ENCODE results near the gene FAM20C.

FAM20C gene

DNA sequence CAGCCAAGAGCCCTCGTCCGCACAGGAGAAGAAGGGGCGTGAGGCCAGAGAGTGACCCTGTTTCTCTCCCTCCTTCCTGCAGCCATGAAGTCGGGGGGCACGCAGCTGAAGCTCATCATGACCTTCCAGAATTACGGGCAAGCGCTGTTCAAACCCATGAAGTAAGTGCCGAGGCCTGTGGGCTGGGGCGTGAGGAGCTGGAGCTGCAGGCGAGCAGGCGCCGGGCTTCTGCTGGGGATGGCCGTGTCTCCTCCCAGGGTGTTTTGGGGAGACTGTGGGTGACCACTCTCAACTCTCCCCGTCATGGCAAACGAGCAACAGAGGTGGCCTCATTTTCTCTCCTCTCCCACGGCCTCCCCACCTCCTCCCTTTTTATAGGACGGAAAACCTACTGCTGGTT lies 16.4 kb downstream of the FAM20C start:
- Histone ChIP-seq H3K4me1 (ENCODE audit: insufficient read depth, low read length) (no peaks in the 10 kb centered on the region), H3K9me3 (ENCODE audit: low read length) (peaks cover 7% of the 10 kb centered on the region), H3K36me3 (ENCODE audit: insufficient read depth, low read length) (no peaks in the 10 kb centered on the region), H2AFZ (ENCODE audit: low read depth, low read length) (no peak overlapping the region), H3K4me3 (ENCODE audit: low read length) (no peak overlapping the region), H3K27me3 (ENCODE audit: insufficient read depth, low read length) (no peaks in the 10 kb centered on the region)

DNA sequence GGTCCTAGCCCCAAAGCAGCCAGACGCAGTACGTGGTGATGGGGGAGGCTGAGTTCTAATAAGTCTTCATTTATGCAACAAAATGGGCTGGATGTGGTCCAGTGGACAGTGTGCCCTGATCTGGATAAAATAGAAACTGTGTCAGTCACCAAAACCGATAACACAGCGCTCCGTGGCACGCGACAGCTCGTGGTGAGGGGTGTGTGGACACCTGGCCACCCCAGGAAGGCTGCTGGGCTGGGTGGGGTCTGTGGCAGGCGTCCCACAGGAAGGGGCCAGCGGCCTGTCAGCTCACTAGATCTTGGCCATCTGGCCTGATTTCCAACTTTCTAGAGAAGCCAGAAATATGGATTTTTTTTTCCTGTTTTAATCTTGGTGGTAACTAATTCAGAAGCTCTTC lies 17.0 kb downstream of the FAM20C start:
- Histone ChIP-seq H3K27me3 (ENCODE audit: insufficient read depth, low read length) (no peaks in the 10 kb centered on the region), H3K9me3 (ENCODE audit: low read length) (peaks cover 7% of the 10 kb centered on the region), H3K36me3 (ENCODE audit: insufficient read depth, low read length) (no peaks in the 10 kb centered on the region), H2AFZ (ENCODE audit: low read depth, low read length) (no peak overlapping the region), H3K4me1 (ENCODE audit: insufficient read depth, low read length) (no peaks in the 10 kb centered on the region), H3K4me3 (ENCODE audit: low read length) (no peak overlapping the region)

DNA sequence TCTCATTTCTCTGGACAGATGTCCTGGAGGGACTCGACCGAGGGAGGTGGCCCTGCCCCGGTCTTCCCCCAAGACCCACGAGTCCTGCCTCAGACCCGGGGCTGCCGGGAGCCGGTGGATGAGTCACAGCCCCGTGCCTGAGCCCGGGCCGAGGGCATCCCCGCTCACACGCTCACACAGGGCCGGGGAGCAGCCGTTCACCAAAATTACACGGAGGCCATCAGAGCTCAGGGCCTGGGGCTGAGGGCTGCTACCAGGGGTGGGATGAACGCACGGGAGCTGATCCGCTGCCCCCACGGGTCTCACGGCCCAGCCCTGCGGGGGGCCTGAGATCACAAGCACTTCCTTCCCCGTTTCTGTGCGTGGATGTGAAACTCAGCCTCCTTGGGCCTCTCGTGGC lies 17.5 kb downstream of the FAM20C start:
- Histone ChIP-seq H3K4me1 (ENCODE audit: insufficient read depth, low read length) (no peaks in the 10 kb centered on the region), H3K9me3 (ENCODE audit: low read length) (peaks cover 7% of the 10 kb centered on the region), H2AFZ (ENCODE audit: low read depth, low read length) (no peak overlapping the region), H3K4me3 (ENCODE audit: low read length) (no peak overlapping the region), H3K27me3 (ENCODE audit: insufficient read depth, low read length) (no peaks in the 10 kb centered on the region), H3K36me3 (ENCODE audit: insufficient read depth, low read length) (no peaks in the 10 kb centered on the region)

DNA sequence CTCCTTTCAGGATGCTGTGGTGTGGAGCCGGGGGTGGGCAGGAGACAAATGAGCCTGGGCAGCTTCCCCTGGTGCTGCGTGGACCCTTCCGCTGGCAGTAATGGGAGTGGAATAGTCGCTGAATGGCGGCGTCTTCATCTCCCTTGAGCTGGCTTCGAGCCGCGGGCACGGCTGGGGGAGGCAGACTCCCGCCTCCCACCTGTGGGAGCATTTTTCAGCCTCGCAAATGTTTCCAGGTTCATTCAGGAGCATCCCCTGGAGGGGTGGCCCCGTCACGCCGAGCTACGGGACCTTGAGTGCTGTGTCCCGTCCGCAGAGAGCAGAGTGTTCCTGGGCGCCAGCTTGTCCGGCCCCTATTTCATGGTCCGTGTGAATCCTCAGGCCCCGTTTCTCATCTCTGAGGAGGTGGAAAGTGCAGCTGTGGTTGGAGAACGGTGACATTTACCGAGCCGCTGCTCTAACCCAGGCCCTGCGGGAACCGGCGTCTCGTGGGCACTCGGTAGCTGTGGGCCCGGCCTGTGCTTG lies 18.1 kb downstream of the FAM20C start:
- H3K9me3 ChIP-seq (ENCODE audit: low read length), result peaks cover 5% of the 10 kb centered on the region
- no peaks in the 10 kb centered on the region for H3K36me3 ChIP-seq (ENCODE audit: insufficient read depth, low read length)
- no peaks in the 10 kb centered on the region for H3K27me3 ChIP-seq (ENCODE audit: insufficient read depth, low read length)
- H3K4me3 ChIP-seq (ENCODE audit: low read length), result no peak overlapping the region
- H3K4me1 ChIP-seq (ENCODE audit: insufficient read depth, low read length), result no peaks in the 10 kb centered on the region
- no peak overlapping the region for H2AFZ ChIP-seq (ENCODE audit: low read depth, low read length)

DNA sequence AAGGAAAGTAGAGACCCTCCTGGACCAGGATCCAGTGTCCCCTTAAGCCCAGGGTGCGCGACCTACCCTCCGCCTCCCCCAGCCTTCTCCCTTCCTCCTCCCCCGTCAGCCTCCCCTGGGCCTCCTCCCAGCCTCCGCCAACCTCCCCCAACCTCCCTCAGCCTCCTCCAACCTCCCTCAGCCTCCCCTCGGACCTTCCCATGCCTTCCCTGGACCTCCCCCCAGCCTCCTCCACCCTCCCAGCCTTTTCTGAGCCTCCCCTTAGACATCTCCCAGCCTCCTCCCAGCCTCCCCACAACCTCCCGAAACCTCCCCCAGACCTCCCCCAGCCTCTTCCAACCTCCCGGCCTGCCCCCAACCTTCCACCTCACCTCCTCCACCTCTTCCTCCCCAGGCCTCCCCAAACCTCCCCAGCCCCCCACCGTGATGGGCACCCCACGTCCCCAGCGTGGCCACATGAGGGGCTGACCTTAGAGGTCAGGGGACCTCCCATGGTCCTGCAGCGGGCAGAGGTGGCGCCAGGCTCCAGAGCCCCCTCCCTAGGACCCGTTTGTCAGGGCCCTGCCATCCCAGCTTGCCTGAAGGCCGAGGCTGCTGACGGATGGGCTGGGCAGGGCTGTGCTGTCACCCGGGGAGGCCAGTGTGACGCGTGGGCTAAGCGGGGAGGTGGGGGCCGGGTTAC lies 18.8 kb downstream of the FAM20C start:
- Histone ChIP-seq H3K4me1 (ENCODE audit: insufficient read depth, low read length) (no peaks in the 10 kb centered on the region), H2AFZ (ENCODE audit: low read depth, low read length) (no peak overlapping the region), H3K9me3 (ENCODE audit: low read length) (peaks cover 5% of the 10 kb centered on the region), H3K27me3 (ENCODE audit: insufficient read depth, low read length) (no peaks in the 10 kb centered on the region), H3K4me3 (ENCODE audit: low read length) (no peak overlapping the region), H3K36me3 (ENCODE audit: insufficient read depth, low read length) (no peaks in the 10 kb centered on the region)

DNA sequence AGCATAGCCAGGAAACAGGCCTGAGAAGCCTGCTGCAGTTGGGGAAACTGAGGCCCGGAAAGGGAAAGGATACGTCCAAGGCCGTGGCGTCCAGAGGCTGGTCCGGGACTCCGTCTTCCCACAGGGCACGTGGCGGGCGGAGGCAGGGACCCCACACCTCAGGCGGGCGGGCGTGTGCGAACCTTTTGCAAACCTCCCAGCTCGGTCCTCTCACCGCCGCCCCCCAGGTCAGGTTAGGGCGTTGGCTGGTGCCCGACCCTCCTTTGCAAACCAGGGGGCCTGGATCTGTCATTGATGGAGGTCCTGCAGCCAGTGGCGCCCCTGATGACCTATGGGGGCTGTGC lies 19.3 kb downstream of the FAM20C start:
- Histone ChIP-seq H3K9me3 (ENCODE audit: low read length) (peaks cover 5% of the 10 kb centered on the region), H3K4me3 (ENCODE audit: low read length) (no peak overlapping the region), H3K36me3 (ENCODE audit: insufficient read depth, low read length) (no peaks in the 10 kb centered on the region), H3K4me1 (ENCODE audit: insufficient read depth, low read length) (no peaks in the 10 kb centered on the region), H3K27me3 (ENCODE audit: insufficient read depth, low read length) (no peaks in the 10 kb centered on the region), H2AFZ (ENCODE audit: low read depth, low read length) (no peak overlapping the region)

DNA sequence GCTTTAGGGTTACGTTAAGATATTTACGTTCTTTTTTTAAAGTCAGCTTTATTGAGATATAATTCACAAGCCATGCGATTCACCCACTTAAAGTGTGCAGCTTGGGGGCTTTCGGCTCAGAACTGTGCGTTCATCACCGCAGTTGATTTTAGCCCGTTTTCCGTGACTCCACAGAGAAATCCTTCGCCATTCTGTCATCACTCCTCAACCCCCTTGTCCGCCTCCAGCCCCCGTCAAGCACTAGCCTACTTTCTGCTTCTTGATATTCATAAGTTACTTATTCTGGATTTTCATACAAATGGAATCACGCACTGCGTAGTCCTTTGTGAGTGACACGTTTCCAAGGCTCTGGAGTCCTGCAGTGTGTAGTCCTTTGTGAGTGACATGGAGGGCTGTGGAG lies 20.4 kb downstream of the FAM20C start:
- no peak overlapping the region for H2AFZ ChIP-seq (ENCODE audit: low read depth, low read length)
- no peaks in the 10 kb centered on the region for H3K36me3 ChIP-seq (ENCODE audit: insufficient read depth, low read length)
- no peak overlapping the region for H3K4me3 ChIP-seq (ENCODE audit: low read length)
- H3K27me3 ChIP-seq (ENCODE audit: insufficient read depth, low read length), result no peaks in the 10 kb centered on the region
- H3K9me3 ChIP-seq (ENCODE audit: low read length), result peaks cover 5% of the 10 kb centered on the region
- H3K4me1 ChIP-seq (ENCODE audit: insufficient read depth, low read length), result peaks cover 2% of the 10 kb centered on the region

DNA sequence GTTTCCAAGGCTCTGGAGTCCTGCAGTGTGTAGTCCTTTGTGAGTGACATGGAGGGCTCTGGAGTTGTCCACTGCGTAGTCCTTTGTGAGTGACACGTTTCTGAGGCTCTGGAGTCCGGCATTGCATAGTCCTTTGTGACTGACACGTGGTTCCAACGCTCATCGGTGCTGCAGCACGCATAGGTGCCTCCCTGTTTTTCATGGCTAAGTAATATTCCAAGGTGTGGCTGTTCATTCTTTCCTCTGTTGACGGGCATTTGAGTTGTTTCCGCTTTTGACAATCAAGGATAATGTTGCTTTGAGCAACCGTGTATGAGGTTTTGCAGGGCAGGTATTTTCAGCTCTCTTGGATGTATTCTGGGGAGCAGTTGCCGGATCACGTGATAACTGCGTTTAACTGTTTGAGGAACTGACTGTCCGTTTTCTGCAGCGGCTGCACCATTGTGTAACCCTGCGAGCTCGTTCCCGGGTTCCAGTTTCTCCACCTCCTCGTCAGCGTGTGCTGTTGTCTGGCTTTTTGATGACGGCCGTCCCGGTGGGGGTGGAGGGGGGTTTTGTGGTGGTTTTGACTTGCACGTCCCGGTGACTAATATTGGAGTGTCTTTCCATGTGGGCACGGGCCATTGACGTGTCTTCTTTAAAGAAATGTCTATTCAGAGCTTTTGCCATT lies 21.1 kb downstream of the FAM20C start:
- Histone ChIP-seq H3K4me3 (ENCODE audit: low read length) (no peak overlapping the region), H3K9me3 (ENCODE audit: low read length) (peaks cover 5% of the 10 kb centered on the region), H2AFZ (ENCODE audit: low read depth, low read length) (no peak overlapping the region), H3K4me1 (ENCODE audit: insufficient read depth, low read length) (peaks cover 2% of the 10 kb centered on the region), H3K36me3 (ENCODE audit: insufficient read depth, low read length) (no peaks in the 10 kb centered on the region), H3K27me3 (ENCODE audit: insufficient read depth, low read length) (no peaks in the 10 kb centered on the region)

DNA sequence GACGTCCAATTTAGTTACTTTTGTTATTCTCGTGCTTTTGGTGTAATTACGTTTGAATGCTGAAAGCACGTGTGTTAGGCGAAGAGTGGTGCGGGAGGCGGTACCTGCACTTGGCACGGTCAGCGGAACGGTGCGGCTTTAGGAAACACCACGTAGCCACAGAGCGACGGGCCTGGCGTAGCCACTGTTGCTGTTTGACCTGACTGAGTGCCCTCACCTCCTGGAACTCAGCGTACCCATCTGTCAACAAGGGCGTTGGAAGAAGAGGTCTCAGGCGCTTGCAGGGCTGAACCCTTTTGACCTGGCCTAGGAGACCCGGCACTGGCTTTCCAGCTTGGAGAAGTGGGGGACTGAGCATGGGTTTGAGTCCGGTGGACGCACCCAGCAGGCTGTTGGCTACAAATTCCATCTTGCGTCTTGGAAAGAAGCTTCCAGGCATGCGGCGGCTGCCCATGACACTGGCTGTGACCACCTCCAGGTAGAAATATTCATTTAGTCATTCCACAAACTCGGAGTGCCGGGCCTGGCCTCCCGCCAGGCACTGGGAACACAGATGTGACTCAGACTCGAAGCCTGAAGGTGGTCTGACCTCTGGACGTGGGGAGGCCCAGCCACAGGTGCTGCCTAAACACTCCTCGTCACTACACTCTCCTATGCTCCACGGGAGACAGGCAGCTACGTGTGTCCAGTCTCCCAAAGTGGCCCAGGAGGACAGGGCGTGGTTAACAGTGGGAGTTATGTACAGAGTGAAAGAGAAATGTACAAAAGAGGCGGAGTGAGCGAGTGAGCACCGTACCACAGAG lies 22.2 kb downstream of the FAM20C start:
- H3K9me3 ChIP-seq (ENCODE audit: low read length), result peaks cover 5% of the 10 kb centered on the region
- H3K36me3 ChIP-seq (ENCODE audit: insufficient read depth, low read length), result no peaks in the 10 kb centered on the region
- no peak overlapping the region for H2AFZ ChIP-seq (ENCODE audit: low read depth, low read length)
- H3K4me1 ChIP-seq (ENCODE audit: insufficient read depth, low read length), result peaks cover 2% of the 10 kb centered on the region
- H3K4me3 ChIP-seq (ENCODE audit: low read length), result no peak overlapping the region
- H3K27me3 ChIP-seq (ENCODE audit: insufficient read depth, low read length), result no peaks in the 10 kb centered on the region

DNA sequence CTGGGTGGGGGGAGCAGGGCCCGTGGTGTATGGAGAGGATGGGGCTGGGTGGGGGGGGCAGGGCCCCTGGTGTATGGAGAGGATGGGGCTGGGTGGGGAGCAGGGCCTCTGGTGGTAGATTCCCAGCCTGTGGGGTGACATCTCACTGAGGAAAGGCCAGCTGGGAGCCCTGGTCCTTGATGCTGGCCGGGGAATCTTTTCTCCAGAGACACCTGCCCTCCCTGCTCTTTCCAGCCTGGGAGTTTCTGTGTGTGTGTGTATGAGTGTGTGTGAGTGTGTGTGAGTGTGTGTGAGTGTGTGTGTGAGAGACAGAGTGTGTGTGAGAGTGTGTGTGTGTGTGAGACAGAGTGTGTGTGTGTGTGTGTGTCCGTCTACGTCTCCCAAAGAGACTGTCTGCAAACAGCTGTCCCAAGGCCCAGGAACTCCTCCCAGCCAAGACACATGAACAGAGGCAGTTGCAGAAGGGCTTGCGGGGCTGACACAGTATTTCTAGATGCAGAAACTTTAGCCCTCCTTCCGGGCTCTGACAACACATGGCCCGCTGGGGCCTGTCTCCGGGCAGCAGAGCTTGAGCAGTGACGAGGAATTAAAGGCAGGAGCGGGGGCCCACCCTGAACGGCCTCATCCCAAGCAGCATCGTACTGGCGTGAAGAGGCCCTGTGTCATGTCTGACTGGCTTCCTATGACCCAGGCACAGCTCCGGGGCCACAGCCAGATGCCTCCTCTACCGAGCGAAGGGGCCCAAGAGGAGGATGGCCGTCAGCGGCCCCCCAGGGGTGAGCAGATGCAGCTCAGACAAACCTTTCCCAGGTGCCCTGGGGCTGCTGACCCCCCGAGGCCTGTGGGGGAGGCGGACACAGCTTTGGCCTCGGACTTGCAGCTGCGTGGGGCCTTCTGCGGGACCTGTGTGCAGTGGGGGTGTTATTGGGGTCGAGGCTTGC lies 24.3 kb downstream of the FAM20C start:
- no peak overlapping the region for H2AFZ ChIP-seq (ENCODE audit: low read depth, low read length)
- no peak overlapping the region for H3K4me3 ChIP-seq (ENCODE audit: low read length)
- peaks cover 2% of the 10 kb centered on the region for H3K4me1 ChIP-seq (ENCODE audit: insufficient read depth, low read length)
- no peaks in the 10 kb centered on the region for H3K27me3 ChIP-seq (ENCODE audit: insufficient read depth, low read length)
- peaks cover 5% of the 10 kb centered on the region for H3K9me3 ChIP-seq (ENCODE audit: low read length)
- no peaks in the 10 kb centered on the region for H3K36me3 ChIP-seq (ENCODE audit: insufficient read depth, low read length)

DNA sequence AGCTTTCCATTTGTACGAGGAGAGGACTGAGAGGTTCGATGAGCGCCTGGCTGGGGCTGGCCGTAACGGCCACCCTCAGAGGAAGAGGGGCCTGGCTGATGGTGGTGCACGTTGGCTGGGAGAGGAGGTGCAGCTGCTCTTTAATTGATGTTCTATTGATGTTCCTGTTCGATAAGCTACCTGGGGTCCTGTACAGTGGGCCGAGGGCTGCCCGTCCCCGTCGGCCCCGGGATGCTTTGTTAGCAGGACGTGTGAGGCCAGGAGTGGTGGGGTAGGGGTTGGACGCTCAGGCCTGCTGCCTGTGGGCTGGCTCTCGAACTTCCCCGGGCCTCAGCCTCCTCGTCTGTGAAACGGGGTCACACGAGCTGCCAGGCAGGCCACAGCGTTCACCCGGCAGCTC lies 25.4 kb downstream of the FAM20C start:
- Histone ChIP-seq H3K36me3 (ENCODE audit: insufficient read depth, low read length) (no peaks in the 10 kb centered on the region), H3K27me3 (ENCODE audit: insufficient read depth, low read length) (no peaks in the 10 kb centered on the region), H3K4me1 (ENCODE audit: insufficient read depth, low read length) (peaks cover 2% of the 10 kb centered on the region), H3K9me3 (ENCODE audit: low read length) (peaks cover 4% of the 10 kb centered on the region), H3K4me3 (ENCODE audit: low read length) (no peak overlapping the region), H2AFZ (ENCODE audit: low read depth, low read length) (no peak overlapping the region)

DNA sequence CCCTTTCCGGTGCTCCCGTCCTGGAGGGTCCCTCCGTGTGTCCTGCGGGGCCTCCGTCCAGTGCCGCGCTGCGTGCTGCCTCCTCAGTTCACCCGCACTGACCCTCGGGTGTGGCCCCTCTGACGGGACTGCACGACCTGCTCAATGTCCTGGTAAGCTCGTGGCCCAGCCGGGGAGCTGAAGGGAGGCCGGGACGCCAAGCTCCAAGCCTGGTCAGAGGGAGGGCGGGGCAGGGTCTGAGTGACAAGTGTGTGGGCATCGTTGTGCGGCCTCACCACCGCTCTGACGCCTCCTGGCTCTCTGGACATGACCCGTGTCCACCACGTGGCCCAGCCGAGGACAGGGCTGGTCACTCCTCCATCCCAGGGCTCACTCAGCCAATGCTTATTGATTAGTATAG lies 25.9 kb downstream of the FAM20C start:
- H3K4me1 ChIP-seq (ENCODE audit: insufficient read depth, low read length), result peaks cover 2% of the 10 kb centered on the region

More for the DNA sequence above, 25.9 kb downstream of the FAM20C start:
- Histone ChIP-seq H3K36me3 (ENCODE audit: insufficient read depth, low read length) (no peaks in the 10 kb centered on the region), H2AFZ (ENCODE audit: low read depth, low read length) (no peak overlapping the region), H3K27me3 (ENCODE audit: insufficient read depth, low read length) (no peaks in the 10 kb centered on the region), H3K4me3 (ENCODE audit: low read length) (no peak overlapping the region), H3K9me3 (ENCODE audit: low read length) (peaks cover under 1% of the 10 kb centered on the region)
